ENCODE measurements around the gene A3GALT2.

Gene A3GALT2

DNA sequence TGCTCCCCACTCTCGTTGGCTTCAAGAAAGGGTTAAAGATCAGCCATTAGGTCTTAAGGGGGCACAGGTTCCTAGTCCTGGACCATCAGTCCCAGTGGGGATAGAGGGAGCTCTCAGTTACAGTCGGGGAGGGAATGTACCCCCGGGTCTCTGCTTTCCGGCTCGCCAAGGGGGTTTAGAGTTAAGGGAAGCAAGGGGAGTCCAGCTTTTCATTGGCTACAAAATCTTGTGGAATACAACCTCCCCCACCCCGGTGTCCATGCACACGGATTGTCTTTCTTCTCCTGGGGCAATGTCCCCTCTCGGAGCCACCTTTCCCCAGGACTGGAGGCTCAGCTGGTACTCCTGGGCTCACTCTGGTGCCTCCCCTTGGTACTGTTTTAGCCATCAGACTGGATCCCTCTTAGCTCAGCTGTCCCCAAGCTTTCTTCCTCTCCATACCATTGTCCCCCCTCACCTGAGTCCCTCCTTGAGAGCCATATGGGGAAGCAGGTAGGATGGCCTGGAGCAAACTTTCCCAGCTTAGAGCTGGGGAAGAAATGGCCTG, at the start of gene A3GALT2:
Gene A3GALT2 (minus strand): TSS at position 480 of the 547 bp plus-strand sequence. CDS start 0 bp downstream, at position 480.
- DNase-seq, result no peak

DNA sequence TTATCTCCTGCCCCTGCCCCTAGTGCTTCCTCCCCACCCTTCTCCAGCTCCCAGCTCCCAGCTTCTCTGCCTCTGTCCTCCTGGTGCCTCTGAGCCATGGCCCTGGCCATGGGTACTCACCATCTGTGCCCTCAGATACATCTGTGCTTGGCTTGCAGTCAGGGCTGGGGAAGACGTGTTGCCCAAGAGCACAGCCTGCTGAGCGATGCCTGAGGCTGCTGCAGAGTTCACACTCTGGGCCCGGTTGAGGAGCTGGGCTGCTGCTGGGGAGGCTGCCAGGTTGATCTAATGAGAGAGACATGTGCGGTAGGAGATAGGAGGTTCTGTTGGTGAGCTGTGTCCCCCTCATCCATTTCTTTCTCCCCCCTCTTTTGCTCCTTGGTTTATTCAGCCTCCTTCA, 49.4 kb upstream of the A3GALT2 start:
- DNase-seq, result no peak

DNA sequence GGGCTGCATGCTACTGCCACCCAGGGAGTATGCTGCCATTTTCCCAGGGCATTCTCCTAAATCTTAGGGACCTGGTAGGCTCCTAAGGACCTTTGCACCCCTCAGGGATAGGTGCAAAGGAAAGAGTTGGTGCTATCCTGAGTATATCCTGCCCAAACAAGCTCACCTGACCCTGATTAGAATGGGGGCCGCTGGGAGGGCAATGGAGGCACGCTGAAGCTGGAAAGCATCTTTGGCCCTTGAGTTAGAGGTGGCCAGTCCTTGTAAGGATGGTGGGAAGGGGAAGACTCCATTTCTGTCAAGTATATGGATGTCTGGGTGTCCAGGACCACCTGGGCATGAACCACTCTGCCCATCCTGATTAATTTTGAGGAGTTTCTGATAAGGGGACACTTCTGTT, 48.9 kb upstream of the A3GALT2 start:
- DNase-seq, result no peak

DNA sequence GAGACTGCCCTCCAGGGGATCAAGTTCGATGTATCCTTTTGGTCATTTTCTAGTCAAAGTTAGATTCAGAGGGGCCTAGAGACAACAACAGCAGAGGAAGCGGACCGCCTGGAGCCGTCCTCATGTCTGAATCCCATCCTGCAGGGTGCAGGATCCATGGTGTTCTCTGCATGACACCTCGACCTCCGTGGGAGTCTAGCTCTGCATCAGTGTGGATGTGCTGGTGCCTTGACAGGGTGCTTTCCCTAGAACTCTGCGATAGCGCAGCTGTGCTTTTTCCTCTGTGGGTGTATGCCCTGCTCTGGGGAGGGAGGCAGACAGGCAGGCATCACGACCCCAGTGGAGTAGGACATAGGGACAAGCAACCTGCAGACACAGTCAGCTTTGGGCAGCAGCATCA, 48.2 kb upstream of the A3GALT2 start:
- DNase-seq, result no peak

DNA sequence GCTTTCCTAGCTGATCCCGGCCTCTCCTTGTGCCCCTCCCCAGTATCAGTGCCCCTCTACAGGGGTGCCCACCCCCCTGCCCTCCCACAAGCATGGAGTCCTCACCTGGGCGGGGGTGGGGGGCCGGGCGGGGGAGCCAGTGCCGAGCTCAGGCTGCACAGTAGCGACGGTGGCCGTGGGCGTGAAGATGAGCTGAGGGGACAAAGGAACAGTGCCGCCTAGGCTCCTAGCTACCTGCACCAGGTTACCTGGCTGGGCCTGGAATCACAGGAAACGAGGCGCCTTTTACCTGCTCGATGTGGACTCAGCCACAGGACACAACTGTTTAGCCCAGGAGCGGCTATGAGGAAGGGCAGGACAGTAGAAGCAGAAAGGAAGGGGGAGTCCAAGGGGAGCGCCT, 47.5 kb upstream of the A3GALT2 start:
- no peak for DNase-seq

DNA sequence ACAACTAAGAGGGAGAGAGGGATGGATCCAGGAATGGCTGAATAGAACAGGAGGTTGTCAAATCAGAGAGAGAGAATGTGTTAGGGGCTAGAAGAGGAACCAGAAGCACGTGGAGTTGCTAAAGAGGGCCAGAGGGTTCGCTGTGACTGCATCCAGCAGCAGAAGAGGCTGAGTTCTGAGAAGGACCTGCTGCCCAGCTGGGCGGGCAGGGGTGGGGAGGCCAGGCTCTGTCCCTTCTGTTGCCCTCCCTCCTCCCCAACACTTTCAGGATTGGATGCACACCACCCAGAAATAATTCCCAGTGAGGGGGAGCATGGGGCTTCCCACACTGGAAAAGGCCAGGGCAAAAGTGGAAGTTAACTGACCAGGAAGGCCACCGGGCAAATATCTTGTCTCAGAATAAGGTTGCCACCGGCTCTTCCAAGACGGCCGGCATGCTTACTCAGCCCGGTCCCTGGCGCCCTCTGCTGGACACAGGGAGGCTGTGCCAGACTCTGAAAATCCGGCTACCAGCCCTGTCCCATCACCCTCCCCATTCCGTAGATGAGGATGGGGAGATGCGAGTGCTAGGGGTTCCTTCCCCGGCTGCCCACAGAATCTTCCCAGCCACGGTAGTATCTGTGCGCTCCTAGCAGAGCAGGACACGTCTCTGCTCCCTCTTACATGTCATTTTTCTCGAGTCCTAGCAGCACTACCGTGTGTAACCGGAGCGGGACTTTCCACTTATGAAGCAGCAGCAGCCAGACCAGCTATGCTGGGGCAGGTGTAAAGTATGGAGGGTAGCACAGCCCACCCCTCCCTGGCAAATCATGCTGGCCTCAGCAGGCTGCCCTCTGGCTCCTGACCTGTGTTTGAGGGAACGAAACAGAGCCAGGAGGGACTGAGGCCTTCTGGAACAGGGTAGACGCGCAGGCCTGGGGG, 46.8 kb upstream of the A3GALT2 start:
- peak; percentile 87 for DNase-seq

DNA sequence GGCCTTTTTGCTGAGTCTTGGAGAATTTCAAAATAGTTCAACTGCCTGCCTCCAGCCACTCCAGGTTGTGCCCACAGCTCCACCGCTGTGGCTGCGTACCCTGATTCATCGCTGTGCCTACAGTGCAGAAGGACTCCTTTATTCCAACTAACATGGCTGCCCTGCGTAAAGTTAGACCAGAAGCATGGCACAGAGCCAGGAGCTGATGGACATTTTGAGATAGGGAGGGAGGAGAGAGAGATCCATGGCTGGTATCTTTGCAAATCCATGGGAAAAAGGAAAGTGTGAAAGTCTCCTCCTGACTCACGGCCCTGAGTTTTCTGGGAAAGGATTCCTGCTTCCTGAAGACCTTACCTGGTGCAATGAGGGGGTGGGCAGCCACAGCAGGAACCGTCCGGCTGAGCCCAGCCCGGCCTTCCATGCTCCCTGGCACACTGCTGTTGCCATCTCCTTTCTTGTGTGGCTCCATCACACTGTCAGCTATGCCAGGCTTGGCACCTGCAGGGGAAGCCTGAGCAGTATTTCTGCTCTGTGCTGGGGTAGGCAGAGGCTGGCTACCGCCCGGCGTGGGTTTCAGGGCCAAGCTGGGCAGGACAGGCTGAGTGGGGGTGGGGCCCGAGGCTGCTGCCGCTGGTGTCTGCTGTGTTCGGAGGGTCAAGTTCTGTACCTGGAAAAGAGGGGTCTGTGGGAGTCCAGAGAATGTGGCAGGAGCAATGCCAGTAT, 46.0 kb upstream of the A3GALT2 start:
- DNase-seq, result no peak

DNA sequence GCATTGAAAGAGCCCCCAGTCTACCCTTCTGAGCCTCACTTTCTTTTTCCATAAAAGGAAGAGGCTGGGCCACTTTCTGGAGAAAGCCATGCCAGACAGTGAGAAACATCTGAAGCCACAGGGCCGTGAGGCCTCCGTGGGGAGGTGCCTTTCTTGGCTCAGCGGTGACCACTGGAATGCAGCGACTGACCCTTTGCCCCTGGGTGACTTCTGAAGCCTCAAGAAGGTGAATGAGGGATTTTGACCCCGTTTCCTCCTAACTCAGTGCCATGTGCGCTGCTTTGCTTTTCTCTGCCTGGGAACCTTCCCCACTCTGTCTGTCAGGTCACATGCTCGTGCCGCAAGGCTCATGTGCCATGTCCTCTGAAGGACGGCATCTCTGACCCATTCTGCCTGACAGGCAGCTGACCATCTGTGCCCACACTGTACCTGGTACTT, 44.7 kb upstream of the A3GALT2 start:
- DNase-seq, result no peak

DNA sequence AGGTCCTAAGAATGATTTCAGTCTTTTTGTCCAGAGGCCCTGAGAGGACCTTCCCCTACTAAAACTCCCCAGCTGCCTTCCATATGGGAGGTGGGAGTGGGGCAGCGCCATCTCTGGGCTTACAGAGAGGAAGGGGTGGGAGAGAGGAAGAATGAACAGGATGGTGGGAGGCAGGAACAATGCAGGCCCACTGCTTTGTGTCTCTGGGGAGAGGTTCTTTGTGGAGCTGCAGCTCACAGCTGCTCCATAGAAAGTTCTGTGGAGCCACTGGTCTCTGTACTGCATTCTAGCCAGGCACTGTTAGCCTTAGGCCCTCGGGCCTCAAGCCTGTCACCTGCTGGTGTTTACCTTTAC, 43.6 kb upstream of the A3GALT2 start:
- DNase-seq, result peak; percentile 95

DNA sequence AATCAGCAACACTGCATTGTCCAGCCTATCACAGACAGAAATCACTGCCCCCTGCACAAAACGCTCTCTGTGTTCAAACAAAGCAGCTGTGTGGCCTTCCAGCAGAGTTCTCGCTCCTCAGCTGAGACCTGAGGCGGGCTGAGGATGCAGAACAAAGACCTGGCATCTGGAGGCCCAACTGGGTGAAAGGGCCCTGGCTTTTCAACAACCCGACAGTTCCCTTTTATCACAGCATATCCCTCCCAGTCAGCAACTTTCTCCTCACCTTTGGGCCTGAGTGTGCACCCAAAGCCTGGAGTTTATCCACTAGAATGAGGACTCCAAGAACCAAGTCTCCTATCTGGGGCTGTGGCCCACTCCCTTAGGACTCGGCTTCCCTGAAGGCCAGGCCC, 42.6 kb upstream of the A3GALT2 start:
- DNase-seq, result no peak

DNA sequence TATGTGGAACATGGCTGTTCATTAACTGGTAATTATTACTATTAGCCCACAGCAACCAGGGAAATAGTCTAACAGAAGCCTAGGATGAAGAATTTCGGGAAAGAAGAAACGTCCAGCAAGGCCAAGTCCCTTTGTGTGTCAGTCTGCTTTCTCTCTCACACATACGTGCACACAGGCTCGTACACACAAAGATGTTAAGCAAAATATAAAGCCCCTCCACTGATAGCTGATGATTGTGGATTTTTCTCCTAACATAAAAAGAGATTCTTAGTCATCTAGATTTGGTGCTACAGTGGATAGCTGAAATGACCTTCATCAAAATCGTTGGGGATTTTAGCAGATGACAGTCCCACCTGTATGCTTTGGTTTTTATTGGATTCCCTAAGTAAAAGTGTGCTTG, 42.1 kb upstream of the A3GALT2 start:
- no peak for DNase-seq

DNA sequence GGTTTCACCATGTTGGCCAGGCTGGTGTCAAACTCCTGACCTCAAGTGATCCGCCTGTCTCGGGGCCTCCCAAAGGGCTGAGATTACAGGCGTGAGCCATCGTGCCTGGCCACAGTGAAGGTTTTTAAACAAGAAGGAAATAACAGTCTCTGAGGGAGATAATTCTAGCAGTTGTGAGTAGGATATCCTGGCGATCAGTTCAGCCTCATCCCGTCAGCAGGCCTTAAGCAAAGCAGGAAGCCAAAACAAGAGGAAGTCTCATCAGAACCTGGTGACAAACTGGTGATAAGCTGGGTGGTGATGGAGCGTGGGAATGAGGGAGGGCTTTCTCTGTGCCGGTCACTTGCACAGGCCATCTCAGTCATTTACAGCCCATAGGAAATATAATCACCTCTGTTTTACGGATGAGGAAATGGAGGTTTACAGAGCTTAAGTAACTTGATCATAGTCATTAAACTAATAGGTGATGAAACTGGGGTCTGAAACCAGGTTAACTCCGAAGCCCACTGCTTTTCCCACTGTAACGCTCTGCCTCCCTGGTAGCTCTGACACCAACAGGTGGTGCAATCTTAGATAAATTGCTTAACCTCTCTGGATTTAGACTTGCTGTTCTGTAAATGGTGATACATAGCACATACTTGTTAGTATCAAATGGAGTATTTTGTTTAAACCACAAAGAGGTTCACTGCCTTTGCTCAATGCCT, 40.8 kb upstream of the A3GALT2 start:
- DNase-seq, result no peak

DNA sequence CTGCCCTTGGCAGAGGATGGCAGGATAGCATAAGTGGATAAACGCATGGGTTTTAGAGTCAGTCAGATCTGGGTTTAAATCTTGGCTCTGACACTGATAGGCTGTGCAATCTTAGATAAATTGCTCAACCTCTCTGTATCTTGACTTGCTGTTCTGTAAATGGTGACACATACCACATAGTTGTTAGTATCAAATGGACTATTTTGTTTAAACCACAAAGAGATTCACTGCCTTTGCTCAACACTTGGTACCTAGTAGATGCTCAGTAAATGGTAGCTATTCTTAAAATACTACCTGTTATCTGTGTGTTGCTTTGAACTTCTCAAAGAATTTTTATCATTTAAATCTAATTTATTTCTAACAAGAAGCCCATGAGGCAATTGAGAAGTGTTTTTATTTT, 39.5 kb upstream of the A3GALT2 start:
- DNase-seq, result no peak

DNA sequence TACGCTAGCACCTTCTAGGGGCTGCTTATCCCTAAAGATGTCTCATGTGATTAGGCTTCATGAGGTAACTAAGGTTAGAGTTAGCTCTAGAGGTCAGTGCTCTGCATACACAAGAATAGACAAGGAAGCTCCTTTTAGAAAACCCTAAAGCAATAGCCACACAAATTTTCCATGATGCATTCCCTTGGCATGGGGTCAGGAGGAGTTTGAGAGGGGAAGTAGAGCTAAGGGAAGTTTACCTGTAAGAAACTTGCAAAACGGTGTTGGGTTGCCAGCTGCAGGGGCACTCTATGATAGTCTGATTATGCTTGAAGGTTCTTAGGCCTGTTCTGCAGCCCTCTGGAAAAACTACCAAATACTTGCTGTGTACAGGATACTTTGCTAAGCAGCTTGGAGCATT, 39.0 kb upstream of the A3GALT2 start:
- no peak for DNase-seq

DNA sequence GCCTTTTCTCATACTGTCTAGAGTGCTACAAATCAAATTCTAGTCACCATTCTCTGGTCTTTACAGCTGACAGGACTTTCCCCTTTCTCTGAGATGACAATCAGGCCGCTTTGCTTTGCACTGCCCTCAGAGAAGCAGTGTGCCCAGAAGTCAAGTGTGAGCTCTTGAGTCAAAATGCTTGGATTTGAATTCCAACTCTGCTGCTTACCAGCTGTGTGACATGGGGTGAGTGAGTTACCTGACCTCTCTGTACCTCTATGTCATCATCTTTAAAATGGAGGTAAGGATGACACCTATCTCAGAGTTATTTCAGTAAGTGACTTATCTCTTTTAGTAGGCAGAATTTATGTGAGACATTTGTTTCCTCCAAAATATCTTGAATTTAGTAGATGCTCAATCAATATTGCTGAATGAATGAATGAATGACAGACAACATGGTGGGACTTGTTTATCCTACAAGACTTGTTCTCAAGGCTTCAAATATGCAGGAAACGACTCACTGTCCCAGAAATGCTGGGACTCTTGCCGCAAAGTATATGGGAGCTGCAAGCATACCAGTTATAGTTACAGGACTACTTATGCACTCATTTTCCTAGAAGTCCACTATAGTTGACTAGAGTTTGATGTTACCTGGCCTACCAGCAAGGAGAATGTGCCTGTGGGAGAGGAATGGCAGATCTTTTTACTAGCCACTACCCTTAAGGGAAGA, 38.1 kb upstream of the A3GALT2 start:
- no peak for DNase-seq

DNA sequence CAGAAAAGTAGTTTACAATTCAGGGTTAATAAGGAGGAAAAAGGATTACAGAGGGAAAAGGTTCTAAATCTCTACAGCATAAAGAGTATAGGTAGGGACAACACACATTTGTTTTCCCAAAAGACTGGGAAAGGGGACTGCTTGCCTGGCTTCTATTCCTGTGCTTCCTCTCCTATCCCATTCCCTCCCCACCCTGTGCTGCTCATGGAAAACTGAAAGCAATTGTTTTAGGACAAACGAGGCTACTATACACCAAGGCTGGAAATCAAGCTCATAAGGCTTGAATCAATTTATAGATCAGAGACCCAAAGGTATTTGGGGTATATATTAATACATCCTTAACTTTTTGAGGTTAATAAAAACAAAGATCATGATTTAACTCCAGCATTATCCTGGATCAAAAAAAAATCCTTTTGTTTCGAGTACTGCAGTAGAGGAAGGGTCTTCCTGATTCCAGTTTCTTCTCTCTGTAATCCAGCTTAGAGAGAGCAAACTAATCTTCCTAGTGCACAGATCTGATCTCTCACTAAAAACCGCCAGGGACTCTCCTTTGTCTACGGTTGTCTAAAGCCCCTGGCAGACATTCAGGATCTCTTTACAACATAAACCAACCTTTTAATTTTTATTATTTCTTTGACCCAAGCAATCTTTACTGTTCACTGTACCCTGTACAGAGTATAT, 37.4 kb upstream of the A3GALT2 start:
- no peak for DNase-seq

DNA sequence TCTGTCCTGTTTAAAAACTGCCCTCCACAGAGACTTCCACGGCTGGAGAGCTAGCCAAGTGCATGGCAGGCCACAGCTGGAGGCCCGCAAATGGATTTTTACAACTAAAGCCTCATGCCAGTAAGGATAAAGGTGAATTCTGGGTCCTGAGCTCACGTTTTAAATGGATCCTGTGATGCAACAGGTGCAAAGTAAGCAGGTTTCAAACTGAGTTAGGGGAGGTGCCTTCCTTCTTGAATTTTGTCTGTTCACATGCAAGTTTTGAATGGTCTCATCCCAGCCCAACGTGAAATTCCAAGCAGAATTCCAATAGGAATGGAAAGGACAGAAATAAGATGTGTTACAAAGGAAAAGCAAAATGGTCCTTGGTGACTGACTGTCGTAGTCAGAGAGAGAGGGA, 36.2 kb upstream of the A3GALT2 start:
- no peak for DNase-seq

DNA sequence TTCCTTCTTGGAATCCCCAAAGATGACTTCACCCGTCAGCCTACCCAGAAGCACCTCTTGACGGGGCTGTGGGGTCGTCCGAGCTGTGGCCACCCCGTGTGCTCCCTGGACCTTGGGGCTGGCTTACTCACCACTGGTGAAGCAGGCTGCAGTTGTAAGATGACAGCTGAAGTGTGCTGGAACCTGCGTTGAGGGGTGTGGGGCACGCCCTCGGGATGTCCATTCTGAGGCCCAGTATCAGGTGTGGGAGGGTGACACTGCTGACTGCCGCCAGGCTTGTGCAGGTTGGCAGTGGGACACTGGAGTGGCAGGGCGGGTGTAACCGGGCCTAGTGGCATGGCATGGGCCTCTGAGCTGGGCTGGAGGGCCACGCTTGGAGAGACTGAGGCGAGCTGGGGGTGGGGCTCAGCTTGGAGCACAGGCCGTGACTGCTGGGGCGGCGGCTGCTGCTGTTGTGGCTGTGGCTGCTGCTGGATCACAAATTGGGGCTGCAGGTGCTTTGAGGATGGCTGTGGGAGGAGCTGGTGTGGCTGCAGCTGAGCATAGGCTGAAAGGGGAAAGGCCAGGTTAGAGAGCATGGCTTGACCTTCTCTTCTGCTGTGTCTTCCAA, 33.9 kb upstream of the A3GALT2 start:
- DNase-seq, result no peak

DNA sequence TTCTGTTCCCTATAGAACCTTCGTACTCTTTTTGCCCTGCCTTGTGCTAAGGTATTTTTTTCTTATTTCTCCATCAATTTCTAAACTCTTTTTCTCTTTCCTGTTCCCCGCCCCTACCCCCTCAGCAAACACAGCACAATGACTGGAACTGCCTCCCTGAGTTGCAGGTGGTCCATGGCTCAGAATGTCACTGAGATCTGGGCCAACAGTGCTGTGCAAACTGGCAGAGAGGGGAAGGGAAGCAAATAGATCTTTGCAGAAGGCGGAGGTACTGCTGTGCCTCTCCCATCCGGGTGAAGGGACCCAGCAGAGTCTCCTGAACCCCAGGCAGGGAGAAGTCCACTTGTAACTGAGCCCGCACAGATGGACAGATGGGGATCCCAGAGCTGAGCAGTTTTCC, 32.6 kb upstream of the A3GALT2 start:
- DNase-seq, result no peak

DNA sequence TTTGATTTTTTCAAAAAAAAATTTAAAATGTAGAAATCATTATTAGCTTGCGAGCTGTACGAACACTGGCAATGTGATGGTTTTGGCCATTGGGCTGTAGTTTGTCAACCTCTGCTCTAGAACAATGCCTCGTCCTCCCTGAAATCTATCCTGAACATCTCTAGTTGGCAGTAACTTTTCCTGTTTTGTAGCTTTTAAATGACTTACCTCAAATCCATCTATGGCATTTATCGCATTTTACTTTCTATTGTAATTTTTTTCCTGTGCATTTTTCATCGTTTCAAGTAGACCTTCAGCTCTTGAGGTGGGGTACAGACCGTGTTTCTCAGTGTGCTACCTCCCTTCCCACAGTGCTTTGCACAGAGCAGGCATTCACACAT, 30.4 kb upstream of the A3GALT2 start:
- no peak for DNase-seq

DNA sequence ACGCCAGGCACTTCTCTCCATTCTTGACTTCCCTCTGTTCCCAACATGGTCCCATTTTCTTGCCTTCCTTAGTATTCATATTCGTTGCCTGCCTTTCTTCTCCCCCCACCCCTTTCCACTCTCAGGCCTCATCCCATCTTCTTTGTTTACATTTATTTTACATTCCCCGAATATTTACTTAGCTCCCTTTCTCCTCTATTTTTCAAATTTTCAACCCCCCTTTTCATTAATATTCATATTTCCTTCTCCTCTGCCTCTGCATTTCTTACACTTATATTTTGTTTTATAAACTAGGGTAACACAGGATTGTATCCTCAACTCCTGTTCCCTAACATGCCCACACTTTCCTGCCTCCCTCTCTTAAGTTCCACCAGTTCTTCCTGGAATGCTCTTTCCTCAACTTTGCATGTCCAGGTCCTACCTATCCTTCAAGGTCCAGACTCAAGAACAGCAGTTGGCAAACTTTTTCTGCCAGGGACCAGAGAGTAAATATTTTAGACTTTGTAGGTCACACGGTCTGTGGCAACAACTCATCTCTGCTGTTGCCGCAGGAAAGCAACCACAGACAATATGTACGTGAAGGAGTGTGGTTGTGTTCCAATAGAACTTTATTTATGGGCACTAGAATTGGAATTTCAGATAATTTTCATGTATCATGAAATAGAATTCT, 29.8 kb upstream of the A3GALT2 start:
- peak; percentile 88 for DNase-seq

Measured in NCI-H510A treated with DMSO at 0.1 percent for 48 hours (cell line).